CD4-positive, alpha-beta memory T cell (primary cell): ENCODE results near the gene PUM1. TPM values are rescaled to one million over a fixed set of nuclear protein-coding genes. Genes with fewer than 3 reads are reported as not detected.

ENCODE experiments used
- CTCF ChIA-PET: fragments of 350-600 bp; sonication (Branson Sonifier 250); formaldehyde crosslinking; loops from one replicate; lab custom pipeline; 2021; ENCODE audit warnings: inconsistent platforms; ENCODE audit not compliant: partially characterized antibody; lab: Charles Lee
- POLR2A ChIA-PET: fragments of 350-600 bp; sonication (Branson Sonifier 250); formaldehyde crosslinking; loops from one replicate; lab custom pipeline; 2021; ENCODE audit not compliant: partially characterized antibody; lab: Charles Lee
- DNase-seq, 5 donors: peaks; one replicate each; pipeline versions ENCODE4 v3.0.0 to v3.0.0-alpha.2; 2020 to 2022; ENCODE audit warnings: mixed read lengths in 1 of 5
- H3K27ac ChIP-seq: one replicate; pipeline ENCODE4 v1.7.0; 2013; ENCODE audit warnings: low read depth, low read length
- H3K27me3 ChIP-seq: 2 replicates; pipeline ENCODE4 v1.7.0; 2013; ENCODE audit warnings: mild to moderate bottlenecking, low read length, moderate library complexity; ENCODE audit not compliant: insufficient read depth
- H3K36me3 ChIP-seq: 2 replicates; pipeline ENCODE4 v1.7.0; 2013; ENCODE audit warnings: mild to moderate bottlenecking, low read length, moderate library complexity; ENCODE audit not compliant: insufficient read depth
- H3K4me1 ChIP-seq: 2 replicates; pipeline ENCODE4 v1.7.0; 2013; ENCODE audit warnings: mild to moderate bottlenecking, low read length, moderate library complexity; ENCODE audit not compliant: insufficient read depth
- H3K4me3 ChIP-seq, 2 donors: one replicate each; pipeline ENCODE4 v1.7.0; 2013; ENCODE audit warnings: low read length in 2 of 2, mild to moderate bottlenecking in 1 of 2
- H3K9me3 ChIP-seq, 2 donors: one replicate each; pipeline ENCODE4 v1.7.0; 2013; ENCODE audit warnings: low read length in 2 of 2, control low read depth in 1 of 2; ENCODE audit not compliant: control insufficient read depth in 1 of 2
- H3K27ac Mint-ChIP-seq, 7 donors: one replicate each; pipeline ENCODE4 v1.8.0; 2020 to 2021; ENCODE audit warnings: mixed read lengths in 7 of 7, mild to moderate bottlenecking in 6 of 7, inconsistent platforms in 3 of 7, moderate library complexity in 3 of 7
- H3K27me3 Mint-ChIP-seq, 2 donors: one replicate each; pipeline ENCODE4 v1.8.0; 2020 to 2021; ENCODE audit warnings: mixed read lengths in 2 of 2
- H3K36me3 Mint-ChIP-seq, 2 donors: one replicate each; pipeline ENCODE4 v1.8.0; 2020 to 2021; ENCODE audit warnings: mixed read lengths in 2 of 2, inconsistent platforms in 1 of 2, mild to moderate bottlenecking in 1 of 2
- H3K4me1 Mint-ChIP-seq, 4 donors: one replicate each; pipeline ENCODE4 v1.8.0; 2020 to 2021; ENCODE audit warnings: mixed read lengths in 4 of 4, mild to moderate bottlenecking in 1 of 4
- H3K4me3 Mint-ChIP-seq, 8 donors: one replicate each; pipeline ENCODE4 v1.8.0; 2020 to 2021; ENCODE audit warnings: mixed read lengths in 8 of 8, mild to moderate bottlenecking in 7 of 8, moderate library complexity in 6 of 8, inconsistent platforms in 3 of 8
- H3K9me3 Mint-ChIP-seq, 8 donors: one replicate each; pipeline ENCODE4 v1.8.0; 2020 to 2021; ENCODE audit warnings: mixed read lengths in 8 of 8, mild to moderate bottlenecking in 5 of 8, inconsistent platforms in 3 of 8, moderate library complexity in 1 of 8
- intact Hi-C: fragments of 100-400 bp; cut with micrococcal nuclease; formaldehyde crosslinking; loops from one replicate; pipeline ENCODE4 v1.15.1; 2023
- polyA plus RNA-seq, 2 donors: library from polyadenylated mRNA; unstranded; fragments of 300-500 nt; fragmentation: Illumina TruSeq; gene quantifications; one replicate each; pipeline ENCODE4 v1.2.3, GENCODE V29; 2021
- total RNA-seq, 2 experiments: library from RNA; stranded (reverse); gene quantifications; one replicate each; pipeline ENCODE4 v1.2.3, GENCODE V29; 2021

PUM1 gene
- total and polyA plus RNA-seq, 4 experiments from 2014 or later = 126 to 164 (median 138) TPM

- Mint-ChIP-seq H3K27me3 (peaks cover 1 to 22% of the 10 kb centered on the region in 2 donors), H3K27ac (no peak overlapping the region), H3K4me3 (no peak overlapping the region), H3K9me3 (no peaks in the 10 kb centered on the region), H3K36me3 (no peaks in the 10 kb centered on the region), H3K4me1 (peaks cover 0 to 1% (median 0%) of the 10 kb centered on the region in 4 donors)
- POLR2A ChIA-PET = no interaction called here
- CTCF ChIA-PET = no interaction called here
- Histone ChIP-seq H3K4me3 (no peak overlapping the region), H3K36me3 (no peaks in the 10 kb centered on the region), H3K4me1 (no peaks in the 10 kb centered on the region), H3K27ac (no peak overlapping the region), H3K27me3 (no peaks in the 10 kb centered on the region), H3K9me3 (no peaks in the 10 kb centered on the region)
- intact Hi-C loops = no loop called here
- no peak for DNase-seq
Observed at GRCh38 chr1:30889511-30889910, 176.0 kb downstream of the PUM1 start.

DNA sequence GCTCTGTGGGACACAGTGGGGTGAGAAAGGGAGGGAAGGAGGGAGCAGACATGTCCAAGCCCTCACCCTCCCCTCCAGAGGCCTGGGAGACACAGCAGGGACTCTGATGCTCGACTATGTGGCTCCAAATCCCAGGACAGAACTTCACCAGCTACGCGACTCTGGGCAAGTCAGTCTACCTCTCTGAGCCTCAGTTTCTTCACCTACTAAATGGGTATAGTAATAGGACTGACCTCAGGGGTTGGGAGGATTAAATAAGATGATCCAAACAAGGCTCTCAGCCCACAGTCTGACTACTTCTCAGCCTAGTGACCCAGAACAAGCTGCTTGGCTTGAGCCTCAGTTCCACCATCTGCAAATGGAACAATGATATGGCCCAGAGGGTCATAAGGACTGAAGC, 176.5 kb downstream of the PUM1 start:
- H3K27ac ChIP-seq = no peak overlapping the region
- POLR2A ChIA-PET = no interaction called here
- CTCF ChIA-PET = no interaction called here
- no peaks in the 10 kb centered on the region for H3K36me3 Mint-ChIP-seq
- no peaks in the 10 kb centered on the region for H3K27me3 ChIP-seq
- H3K4me1 Mint-ChIP-seq = no peaks in the 10 kb centered on the region
- no peaks in the 10 kb centered on the region for H3K4me1 ChIP-seq
- no peaks in the 10 kb centered on the region for H3K36me3 ChIP-seq
- no peaks in the 10 kb centered on the region for H3K9me3 ChIP-seq
- no peak overlapping the region for H3K27ac Mint-ChIP-seq
- no peak overlapping the region for H3K4me3 ChIP-seq
- DNase-seq = no peak
- peaks cover 1 to 20% of the 10 kb centered on the region in 2 donors for H3K27me3 Mint-ChIP-seq
- no peaks in the 10 kb centered on the region for H3K9me3 Mint-ChIP-seq
- intact Hi-C loops = no loop called here
- no peak overlapping the region for H3K4me3 Mint-ChIP-seq

DNA sequence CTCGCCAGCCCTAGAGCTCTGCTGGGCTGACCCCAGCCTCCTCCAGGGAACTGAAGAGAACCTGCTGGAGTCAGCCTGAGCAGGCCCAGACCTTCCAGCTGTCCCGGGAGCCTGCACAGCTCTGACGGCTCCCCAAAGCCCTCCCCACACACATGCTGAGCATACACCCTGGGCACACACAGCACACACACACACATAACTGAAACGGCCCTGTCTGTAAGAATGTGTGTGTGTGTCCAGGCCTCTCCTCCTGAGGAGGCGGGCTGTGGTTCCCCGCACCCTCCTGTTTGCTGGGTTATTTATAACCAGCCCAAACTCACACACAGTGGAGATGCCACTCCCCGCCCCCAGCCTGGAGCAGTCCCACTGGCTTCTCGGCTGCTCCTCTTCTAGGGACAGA, 177.1 kb downstream of the PUM1 start:
- Mint-ChIP-seq H3K27me3 (peaks cover 1 to 19% of the 10 kb centered on the region in 2 donors), H3K9me3 (no peaks in the 10 kb centered on the region), H3K27ac (no peak overlapping the region), H3K4me3 (no peak overlapping the region), H3K4me1 (no peaks in the 10 kb centered on the region), H3K36me3 (no peaks in the 10 kb centered on the region)
- no peak for DNase-seq
- no peaks in the 10 kb centered on the region for H3K4me1 ChIP-seq
- H3K36me3 ChIP-seq = no peaks in the 10 kb centered on the region
- H3K9me3 ChIP-seq = no peaks in the 10 kb centered on the region
- ChIA-PET POLR2A (no interaction called here), CTCF (no interaction called here)
- H3K27me3 ChIP-seq = no peaks in the 10 kb centered on the region
- intact Hi-C loops = no loop called here
- H3K27ac ChIP-seq = no peak overlapping the region
- no peak overlapping the region for H3K4me3 ChIP-seq

- ChIA-PET POLR2A (interaction anchor here (0.5 kb wide), 1 partner anchor 36 kb away, joined by 3 read pairs; no protein-coding TSS in a partner anchor), CTCF (no interaction called here)
- DNase-seq = no peak
- Mint-ChIP-seq H3K27me3 (peaks cover 3 to 18% of the 10 kb centered on the region in 2 donors), H3K4me3 (no peak overlapping the region), H3K27ac (no peak overlapping the region), H3K9me3 (no peaks in the 10 kb centered on the region), H3K36me3 (no peaks in the 10 kb centered on the region), H3K4me1 (no peaks in the 10 kb centered on the region)
- no peak overlapping the region for H3K27ac ChIP-seq
- H3K36me3 ChIP-seq = no peaks in the 10 kb centered on the region
- no peaks in the 10 kb centered on the region for H3K4me1 ChIP-seq
- H3K27me3 ChIP-seq = no peaks in the 10 kb centered on the region
- H3K9me3 ChIP-seq = no peaks in the 10 kb centered on the region
- intact Hi-C loops = no loop called here
- no peak overlapping the region for H3K4me3 ChIP-seq
Observed at GRCh38 chr1:30887485-30888315, 177.8 kb downstream of the PUM1 start.

DNA sequence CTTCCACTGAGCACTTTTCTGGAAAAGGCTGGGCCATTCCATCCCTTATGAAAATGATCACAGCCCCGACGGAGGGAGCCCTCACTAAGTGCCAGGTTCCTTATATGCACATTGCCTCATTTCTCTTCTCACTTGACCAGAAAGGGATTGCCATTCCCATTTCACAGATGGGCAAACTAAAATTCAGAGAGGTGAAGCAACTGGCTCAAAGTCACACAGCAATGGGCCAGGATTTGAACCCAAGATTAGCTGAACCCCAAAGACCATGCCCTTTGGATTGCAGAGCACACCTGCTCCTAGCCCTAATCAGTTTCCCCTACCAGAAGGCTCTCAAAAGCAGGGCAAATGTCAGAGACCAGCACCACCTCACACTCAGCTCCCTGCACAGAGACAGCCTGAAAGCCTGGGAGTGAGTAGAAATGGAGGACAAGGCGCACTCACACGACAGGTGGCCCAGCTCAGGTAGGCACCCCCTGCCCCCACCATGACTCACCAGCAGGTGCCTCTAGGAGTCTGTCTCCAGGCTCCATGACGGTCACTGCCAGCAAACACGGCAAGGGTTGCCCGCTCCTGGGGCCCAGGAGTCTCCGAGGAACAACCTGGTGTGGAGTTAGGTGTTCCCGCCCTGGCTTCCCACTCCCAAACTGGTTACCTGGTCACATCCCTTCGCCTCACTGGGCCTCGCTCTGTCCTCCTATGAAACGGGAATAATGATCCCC, 178.6 kb downstream of the PUM1 start:
- DNase-seq = no peak
- Histone ChIP-seq H3K9me3 (no peaks in the 10 kb centered on the region), H3K36me3 (no peaks in the 10 kb centered on the region), H3K27ac (no peak overlapping the region), H3K4me1 (no peaks in the 10 kb centered on the region), H3K4me3 (no peak overlapping the region), H3K27me3 (no peaks in the 10 kb centered on the region)
- no peaks in the 10 kb centered on the region for H3K9me3 Mint-ChIP-seq
- H3K27me3 Mint-ChIP-seq = peaks cover 5 to 15% of the 10 kb centered on the region in 2 donors
- no peak overlapping the region for H3K4me3 Mint-ChIP-seq
- ChIA-PET CTCF (no interaction called here), POLR2A (no interaction called here)
- H3K27ac Mint-ChIP-seq = no peak overlapping the region
- no peaks in the 10 kb centered on the region for H3K36me3 Mint-ChIP-seq
- intact Hi-C loops = no loop called here
- no peaks in the 10 kb centered on the region for H3K4me1 Mint-ChIP-seq

DNA sequence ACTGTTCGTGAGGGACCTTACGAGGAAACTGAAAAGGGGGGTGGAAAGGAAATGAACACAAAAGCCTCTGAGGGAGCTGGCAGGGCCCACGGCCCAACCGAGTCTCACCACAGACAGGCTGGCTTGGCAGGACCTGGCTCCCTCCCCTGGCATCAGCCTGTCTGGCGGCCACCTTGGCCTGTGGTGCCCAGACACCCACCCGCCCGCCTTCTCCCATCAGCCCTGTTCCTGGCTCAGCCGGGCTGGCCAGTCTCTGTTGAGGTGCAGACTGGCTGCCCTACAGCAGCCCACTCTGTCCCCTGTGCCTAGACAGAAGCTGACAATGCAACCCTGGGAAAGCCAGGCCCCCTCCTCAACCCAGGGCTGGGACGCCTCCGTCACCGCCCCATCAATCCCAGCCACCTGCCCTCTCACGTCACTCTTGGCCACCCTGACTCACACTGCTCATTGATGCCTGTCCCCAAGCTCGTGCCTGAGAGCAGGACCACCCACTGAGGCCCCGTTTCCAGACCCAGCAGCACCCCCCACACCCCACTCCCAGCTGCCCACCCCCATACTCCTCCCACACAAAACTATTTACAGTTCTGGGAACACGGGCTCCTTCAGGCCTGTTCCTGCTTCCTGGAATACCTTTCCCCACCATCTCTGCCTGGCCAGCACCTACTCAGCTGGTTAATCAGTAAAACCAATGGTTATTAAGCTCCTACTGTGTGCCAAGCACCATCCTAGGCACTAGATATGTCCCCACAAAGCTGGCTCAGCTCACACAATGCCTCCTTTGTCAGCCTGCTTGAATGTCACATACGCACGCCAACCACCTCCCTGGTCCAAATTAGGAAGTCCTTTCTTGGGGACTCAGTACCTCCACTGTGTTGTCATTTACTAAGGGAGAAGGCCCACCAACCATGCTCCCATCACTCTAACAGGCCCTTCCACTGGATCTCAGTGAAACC, 179.7 kb downstream of the PUM1 start:
- no peak for DNase-seq
- H3K4me3 Mint-ChIP-seq = no peak overlapping the region
- no peak overlapping the region for H3K27ac ChIP-seq
- intact Hi-C loops = no loop called here
- peaks cover 0 to 4% (median 0%) of the 10 kb centered on the region in 4 donors for H3K4me1 Mint-ChIP-seq
- no peaks in the 10 kb centered on the region for H3K4me1 ChIP-seq
- POLR2A ChIA-PET = no interaction called here
- no peak overlapping the region for H3K4me3 ChIP-seq
- no peak overlapping the region for H3K27ac Mint-ChIP-seq
- peaks cover 5 to 17% of the 10 kb centered on the region in 2 donors for H3K27me3 Mint-ChIP-seq
- H3K36me3 Mint-ChIP-seq = no peaks in the 10 kb centered on the region
- H3K27me3 ChIP-seq = no peaks in the 10 kb centered on the region
- no peaks in the 10 kb centered on the region for H3K36me3 ChIP-seq
- no peaks in the 10 kb centered on the region for H3K9me3 Mint-ChIP-seq
- CTCF ChIA-PET = no interaction called here
- no peaks in the 10 kb centered on the region for H3K9me3 ChIP-seq

DNA sequence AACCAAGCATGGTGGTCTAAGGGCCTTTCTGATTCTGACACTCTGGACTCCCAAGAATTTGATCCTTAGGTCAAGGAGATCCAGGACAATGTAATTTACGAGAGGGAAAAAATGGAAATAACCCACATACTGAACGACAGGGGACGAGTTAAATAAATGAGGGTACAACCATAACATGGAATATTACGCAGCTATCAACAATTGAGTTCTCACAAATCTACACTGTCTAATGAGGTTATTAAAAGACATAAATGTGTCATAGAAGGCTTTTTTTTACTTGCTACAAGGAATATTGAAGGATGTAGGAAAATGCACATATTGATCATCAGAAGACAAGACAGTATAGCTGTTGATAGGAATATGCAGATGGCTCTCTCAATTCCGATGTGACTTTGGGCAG, 180.8 kb downstream of the PUM1 start:
- peaks cover 4 to 16% of the 10 kb centered on the region in 2 donors for H3K27me3 Mint-ChIP-seq
- H3K27ac Mint-ChIP-seq = no peak overlapping the region
- no peak for DNase-seq
- H3K9me3 Mint-ChIP-seq = no peaks in the 10 kb centered on the region
- H3K36me3 Mint-ChIP-seq = no peaks in the 10 kb centered on the region
- no peaks in the 10 kb centered on the region for H3K4me1 ChIP-seq
- peaks cover 0 to 4% (median 0%) of the 10 kb centered on the region in 4 donors for H3K4me1 Mint-ChIP-seq
- intact Hi-C loops = no loop called here
- no peak overlapping the region for H3K4me3 ChIP-seq
- H3K9me3 ChIP-seq = no peaks in the 10 kb centered on the region
- no peak overlapping the region for H3K4me3 Mint-ChIP-seq
- no peaks in the 10 kb centered on the region for H3K27me3 ChIP-seq
- CTCF ChIA-PET = no interaction called here
- H3K27ac ChIP-seq = no peak overlapping the region
- H3K36me3 ChIP-seq = no peaks in the 10 kb centered on the region
- POLR2A ChIA-PET = no interaction called here
